ENCODE measurements around the gene BFSP1. TPM values are rescaled to one million over a fixed set of nuclear protein-coding genes. Genes with fewer than 3 reads are reported as not detected.

BFSP1 gene
- total RNA-seq, 1 donor from 2014 or later = 0.80 TPM

DNA sequence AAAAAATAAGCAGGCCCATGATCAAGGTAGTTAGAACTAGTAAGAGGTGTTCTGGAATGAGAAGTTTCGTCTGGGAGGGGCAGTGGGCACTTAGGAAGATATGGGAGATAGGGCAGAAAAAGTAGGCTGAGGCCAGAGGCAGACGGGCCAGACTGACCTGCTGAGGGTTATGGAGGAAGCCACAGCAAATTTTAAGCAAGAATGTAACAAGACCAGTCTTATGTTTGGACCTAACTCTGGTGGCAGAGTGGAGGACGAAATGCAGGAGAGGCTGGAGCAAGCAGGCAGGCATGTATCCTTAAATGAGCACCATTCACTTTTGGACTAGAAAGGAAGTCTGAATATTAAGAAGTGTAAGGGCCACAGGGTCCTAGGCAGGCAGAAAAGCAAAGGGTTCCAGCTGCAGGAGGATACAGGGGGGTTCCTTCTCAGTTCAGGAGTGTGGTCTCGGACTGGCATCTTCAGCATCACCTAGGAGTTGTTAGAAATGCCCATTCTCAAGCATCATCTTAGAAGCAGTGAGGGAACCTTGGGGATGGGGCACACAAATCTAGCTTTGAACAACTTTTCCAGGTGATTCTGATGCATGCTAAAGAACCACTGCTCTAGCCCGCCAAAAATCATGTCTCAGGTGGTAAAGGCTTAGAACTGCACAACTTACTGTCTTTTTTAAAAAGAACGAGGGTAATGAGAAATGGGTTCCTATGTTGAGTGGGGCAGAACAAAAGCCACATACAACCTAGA is 37.0 kb upstream of the BFSP1 start:
- intact Hi-C loops (cut with micrococcal nuclease) = no loop called here
- Mint-ChIP-seq H3K4me1 (ENCODE audit: low read depth) (peaks cover 19% of the 10 kb centered on the region), H3K27me3 (ENCODE audit: insufficient read depth) (peaks cover 12% of the 10 kb centered on the region), H3K9me3 (no peaks in the 10 kb centered on the region), H3K27ac (peak overlapping the region; percentile 20), H3K36me3 (ENCODE audit: low read depth) (peaks cover 2% of the 10 kb centered on the region), H3K4me3 (peak overlapping the region; percentile 68)
- no peak for DNase-seq (ENCODE audit: low spot score)

DNA sequence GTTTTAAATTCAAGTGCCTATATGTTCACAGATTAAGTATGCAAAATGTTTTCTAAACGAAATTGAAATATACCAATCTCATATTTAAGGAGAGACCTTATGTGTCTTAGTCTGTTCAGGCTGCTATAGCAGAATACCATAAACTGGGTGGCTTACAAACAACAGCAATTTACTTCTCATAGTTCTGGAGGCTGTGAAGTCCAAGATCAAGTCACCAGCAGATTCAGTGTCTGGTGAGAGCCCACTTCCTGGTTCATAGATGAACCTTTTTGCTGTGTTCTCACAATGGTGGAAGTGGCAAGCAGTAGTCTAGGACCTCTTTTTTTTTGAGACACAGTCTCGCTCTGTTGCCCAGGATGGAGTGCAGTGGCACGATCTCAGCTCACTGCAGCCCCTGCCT is 35.2 kb upstream of the BFSP1 start:
- Mint-ChIP-seq H3K27me3 (ENCODE audit: insufficient read depth) (peaks cover 12% of the 10 kb centered on the region), H3K4me1 (ENCODE audit: low read depth) (peaks cover 8% of the 10 kb centered on the region), H3K27ac (no peak overlapping the region), H3K4me3 (no peak overlapping the region), H3K36me3 (ENCODE audit: low read depth) (no peaks in the 10 kb centered on the region), H3K9me3 (no peaks in the 10 kb centered on the region)
- intact Hi-C loops (cut with micrococcal nuclease) = no loop called here
- DNase-seq (ENCODE audit: low spot score) = no peak

DNA sequence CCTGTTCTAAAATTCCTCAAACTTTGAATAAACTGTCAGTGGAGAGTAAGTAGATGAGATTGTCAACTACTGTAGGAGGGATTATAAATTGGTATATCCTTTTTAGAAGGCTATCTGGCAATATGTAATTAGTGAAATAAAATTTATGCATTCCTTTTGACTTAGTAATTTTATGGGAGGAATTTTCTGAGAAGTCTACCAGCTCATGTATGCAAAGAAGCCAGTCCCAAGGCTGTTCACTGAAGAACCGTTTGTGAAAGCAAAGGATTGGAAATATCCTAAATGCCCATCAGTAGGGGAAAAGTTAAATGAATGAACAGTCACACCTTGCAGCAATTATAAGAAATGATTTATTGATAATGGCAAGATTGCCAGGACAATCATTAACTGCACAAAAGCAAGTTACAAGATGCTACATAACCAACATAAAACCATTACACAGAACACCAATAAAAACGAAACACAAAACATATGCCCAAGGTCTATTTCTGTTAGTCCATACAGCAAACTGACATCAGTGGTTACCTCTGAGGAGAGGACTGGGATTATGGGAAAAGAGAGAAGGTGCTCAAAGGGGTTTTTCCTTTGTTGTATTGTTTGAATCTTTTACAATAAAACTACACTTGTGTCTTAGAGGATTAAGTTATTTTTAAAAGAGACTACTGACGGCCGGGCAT is 34.1 kb upstream of the BFSP1 start:
- Mint-ChIP-seq H3K27me3 (ENCODE audit: insufficient read depth) (peaks cover 12% of the 10 kb centered on the region), H3K4me1 (ENCODE audit: low read depth) (peaks cover 12% of the 10 kb centered on the region), H3K4me3 (no peak overlapping the region), H3K36me3 (ENCODE audit: low read depth) (no peaks in the 10 kb centered on the region), H3K27ac (no peak overlapping the region), H3K9me3 (no peaks in the 10 kb centered on the region)
- DNase-seq (ENCODE audit: low spot score) = no peak
- intact Hi-C loops (cut with micrococcal nuclease) = no loop called here

- peaks cover 9% of the 10 kb centered on the region for H3K27me3 Mint-ChIP-seq (ENCODE audit: insufficient read depth)
- no peak for DNase-seq (ENCODE audit: low spot score)
- peaks cover 36% of the 10 kb centered on the region for H3K4me1 Mint-ChIP-seq (ENCODE audit: low read depth)
- no peaks in the 10 kb centered on the region for H3K36me3 Mint-ChIP-seq (ENCODE audit: low read depth)
- intact Hi-C loops (cut with micrococcal nuclease) = no loop called here
- H3K9me3 Mint-ChIP-seq = no peaks in the 10 kb centered on the region
- H3K4me3 Mint-ChIP-seq = no peak overlapping the region
- H3K27ac Mint-ChIP-seq = no peak overlapping the region
Measured at GRCh38 chr20:17562804-17563305, 31.7 kb upstream of the BFSP1 start.

- Mint-ChIP-seq H3K27ac (peak overlapping the region; percentile 82), H3K4me1 (ENCODE audit: low read depth) (peaks cover 43% of the 10 kb centered on the region), H3K4me3 (peak overlapping the region; percentile 39), H3K36me3 (ENCODE audit: low read depth) (no peaks in the 10 kb centered on the region), H3K27me3 (ENCODE audit: insufficient read depth) (peaks cover 7% of the 10 kb centered on the region), H3K9me3 (no peaks in the 10 kb centered on the region)
- DNase-seq (ENCODE audit: low spot score) = no peak
- intact Hi-C loops (cut with micrococcal nuclease) = loop anchor here (1.0 kb wide), 1 partner anchor 266 kb away; no protein-coding TSS in a partner anchor
Measured at GRCh38 chr20:17560344-17561074, 29.3 kb upstream of the BFSP1 start.

DNA sequence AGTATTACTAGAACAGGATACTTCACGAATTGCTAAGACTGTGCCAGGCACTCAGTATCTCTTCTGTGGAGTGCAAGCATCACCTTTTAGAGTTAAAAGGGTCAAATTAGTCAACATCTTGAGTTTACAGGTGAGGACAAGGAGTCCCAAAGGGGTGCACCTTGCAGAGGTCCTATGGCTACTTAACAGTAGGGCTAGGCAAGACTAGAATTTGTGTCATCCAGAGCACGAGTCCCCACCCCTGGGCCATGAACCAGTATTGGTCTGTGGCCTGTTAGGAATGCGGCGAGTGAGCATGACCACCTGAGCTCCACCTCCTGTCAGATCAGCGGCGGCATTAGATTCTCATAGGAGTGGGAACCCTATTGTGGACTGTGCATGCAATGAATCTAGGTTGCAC is 28.2 kb upstream of the BFSP1 start:
- Mint-ChIP-seq H3K27me3 (ENCODE audit: insufficient read depth) (peaks cover 4% of the 10 kb centered on the region), H3K4me1 (ENCODE audit: low read depth) (peaks cover 43% of the 10 kb centered on the region), H3K9me3 (no peaks in the 10 kb centered on the region), H3K36me3 (ENCODE audit: low read depth) (no peaks in the 10 kb centered on the region), H3K4me3 (no peak overlapping the region), H3K27ac (no peak overlapping the region)
- DNase-seq (ENCODE audit: low spot score) = no peak
- intact Hi-C loops (cut with micrococcal nuclease) = loop anchor here (5.0 kb wide), 1 partner anchor 338 kb away; no protein-coding TSS in a partner anchor

GRCh38 chr20:17558941-17559304 is 27.7 kb upstream of the BFSP1 start:
- DNase-seq (ENCODE audit: low spot score) = no peak
- H3K27me3 Mint-ChIP-seq (ENCODE audit: insufficient read depth) = peaks cover 3% of the 10 kb centered on the region
- peaks cover 43% of the 10 kb centered on the region for H3K4me1 Mint-ChIP-seq (ENCODE audit: low read depth)
- no peaks in the 10 kb centered on the region for H3K36me3 Mint-ChIP-seq (ENCODE audit: low read depth)
- intact Hi-C loops (cut with micrococcal nuclease) = loop anchor here (1.0 to 5.0 kb wide), 7 partner anchors 10 to 578 kb away; partner anchors contain the start of genes KAT14, PET117 and SNX5
- H3K27ac Mint-ChIP-seq = peak overlapping the region; percentile 95
- no peaks in the 10 kb centered on the region for H3K9me3 Mint-ChIP-seq
- peak overlapping the region; percentile 71 for H3K4me3 Mint-ChIP-seq

GRCh38 chr20:17558154-17558940 is 27.2 kb upstream of the BFSP1 start:
- no peaks in the 10 kb centered on the region for H3K9me3 Mint-ChIP-seq
- H3K4me1 Mint-ChIP-seq (ENCODE audit: low read depth) = peaks cover 43% of the 10 kb centered on the region
- no peak for DNase-seq (ENCODE audit: low spot score)
- peak overlapping the region; percentile 71 for H3K4me3 Mint-ChIP-seq
- intact Hi-C loops (cut with micrococcal nuclease) = loop anchor here (1.0 to 5.0 kb wide), 7 partner anchors 11 to 579 kb away; partner anchors contain the start of genes KAT14, PET117 and SNX5
- H3K36me3 Mint-ChIP-seq (ENCODE audit: low read depth) = no peaks in the 10 kb centered on the region
- H3K27me3 Mint-ChIP-seq (ENCODE audit: insufficient read depth) = no peaks in the 10 kb centered on the region
- peak overlapping the region; percentile 95 for H3K27ac Mint-ChIP-seq

DNA sequence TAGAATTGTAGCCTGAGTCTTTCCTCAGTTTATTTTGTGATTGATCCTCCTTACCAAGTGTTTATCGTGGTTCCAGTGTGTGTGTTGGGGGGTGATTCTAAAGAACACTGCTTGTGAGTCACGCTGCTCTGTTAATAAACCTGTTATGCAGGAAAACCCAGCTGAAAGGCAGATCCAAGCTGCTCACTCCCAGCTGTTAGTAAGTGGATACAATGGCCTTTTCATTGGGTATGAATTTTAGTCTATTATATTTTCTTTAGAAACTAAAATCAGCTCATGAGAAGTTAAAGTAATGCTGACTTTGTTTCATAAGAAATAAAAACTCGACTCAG is 26.5 kb upstream of the BFSP1 start:
- Mint-ChIP-seq H3K27me3 (ENCODE audit: insufficient read depth) (no peaks in the 10 kb centered on the region), H3K36me3 (ENCODE audit: low read depth) (no peaks in the 10 kb centered on the region), H3K27ac (peak overlapping the region; percentile 95), H3K4me1 (ENCODE audit: low read depth) (peaks cover 43% of the 10 kb centered on the region), H3K9me3 (no peaks in the 10 kb centered on the region), H3K4me3 (no peak overlapping the region)
- no peak for DNase-seq (ENCODE audit: low spot score)
- intact Hi-C loops (cut with micrococcal nuclease) = loop anchor here (1.0 to 5.0 kb wide), 7 partner anchors 12 to 580 kb away; partner anchors contain the start of genes KAT14, PET117 and SNX5

DNA sequence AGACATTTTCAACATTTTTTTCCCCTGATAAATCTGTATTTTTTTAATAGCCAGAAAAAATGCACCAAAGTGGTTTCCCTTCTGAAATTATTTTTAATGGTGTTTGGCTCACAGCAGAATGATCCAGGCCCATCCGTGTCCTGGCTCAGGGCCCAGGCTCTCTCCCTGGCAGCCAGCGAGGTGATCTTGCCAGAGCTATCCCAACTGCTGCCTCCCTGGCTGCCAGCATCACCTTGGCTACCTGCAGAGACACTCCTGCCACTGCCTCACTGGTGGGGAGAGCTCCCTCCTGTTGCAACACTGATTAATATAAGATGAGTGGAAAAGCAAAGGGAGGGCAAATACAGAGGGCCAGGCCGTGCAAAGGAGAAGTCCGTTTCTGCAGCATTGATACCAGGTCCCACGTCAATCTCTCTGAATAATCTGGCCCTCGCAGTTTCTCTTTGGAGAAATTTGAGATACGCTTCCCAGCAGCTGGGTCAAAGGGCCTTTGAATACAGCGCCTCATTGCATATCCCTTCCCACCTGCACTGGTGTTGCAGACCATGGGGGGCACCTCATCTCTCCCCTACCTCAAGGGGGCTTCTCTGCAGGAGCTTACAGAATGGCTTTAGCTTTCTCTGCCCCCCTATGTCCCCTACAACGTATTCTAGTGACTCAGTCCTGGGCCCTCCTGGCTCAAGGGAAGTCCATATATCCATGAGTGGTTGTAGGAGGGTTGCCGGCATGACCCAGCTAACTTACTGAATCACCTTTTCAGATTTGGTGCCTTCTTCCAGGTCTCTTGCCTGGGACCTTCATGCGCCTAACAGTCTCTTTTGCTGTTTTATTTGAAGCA is 25.9 kb upstream of the BFSP1 start:
- intact Hi-C loops (cut with micrococcal nuclease) = loop anchor here (5.0 kb wide), 1 partner anchor 340 kb away; no protein-coding TSS in a partner anchor
- DNase-seq (ENCODE audit: low spot score) = no peak
- H3K4me1 Mint-ChIP-seq (ENCODE audit: low read depth) = peaks cover 43% of the 10 kb centered on the region
- no peaks in the 10 kb centered on the region for H3K36me3 Mint-ChIP-seq (ENCODE audit: low read depth)
- H3K27ac Mint-ChIP-seq = peak overlapping the region; percentile 37
- H3K9me3 Mint-ChIP-seq = no peaks in the 10 kb centered on the region
- no peaks in the 10 kb centered on the region for H3K27me3 Mint-ChIP-seq (ENCODE audit: insufficient read depth)
- no peak overlapping the region for H3K4me3 Mint-ChIP-seq

- no peak overlapping the region for H3K27ac Mint-ChIP-seq
- no peaks in the 10 kb centered on the region for H3K27me3 Mint-ChIP-seq (ENCODE audit: insufficient read depth)
- H3K4me1 Mint-ChIP-seq (ENCODE audit: low read depth) = peaks cover 29% of the 10 kb centered on the region
- no peaks in the 10 kb centered on the region for H3K9me3 Mint-ChIP-seq
- DNase-seq (ENCODE audit: low spot score) = no peak
- no peaks in the 10 kb centered on the region for H3K36me3 Mint-ChIP-seq (ENCODE audit: low read depth)
- intact Hi-C loops (cut with micrococcal nuclease) = loop anchor here (5.0 kb wide), 1 partner anchor 342 kb away; no protein-coding TSS in a partner anchor
- no peak overlapping the region for H3K4me3 Mint-ChIP-seq
Measured at GRCh38 chr20:17555106-17555505, 23.9 kb upstream of the BFSP1 start.

Measured in activated T-helper 1 cell treated with anti-CD3 and anti-CD28 coated beads, Interleukin-12 subunit alpha, Interleukin-12 subunit beta, Interleukin-2, Interleukin-4 antibody, amounts not matched to agents 30 ng/mL and 10 ng/mL and 1 ng/mL, durations not matched to agents 14 hours and 24 hours and 36 hours (primary cell).